PFSK-1 (cell line): ENCODE data around the gene MRTFB.

ENCODE experiments used
- FOXP2 ChIP-seq: optimal IDR thresholded peaks from 2 replicates; pipeline ENCODE3; 2011; ENCODE audit warnings: borderline replicate concordance, control low read depth, inconsistent platforms; ENCODE audit not compliant: insufficient read depth; ENCODE audit errors: extremely low read length, extremely low read depth
- POLR2AphosphoS5 ChIP-seq: IDR thresholded peaks from 2 replicates; pipeline ENCODE4 v1.6.1; 2012; ENCODE audit warnings: low read depth, mild to moderate bottlenecking, control low read depth, low read length, moderate library complexity
- REST ChIP-seq, 2 experiments: IDR thresholded peaks; 2 replicates each; pipeline versions ENCODE4 v1.6.1 to v1.8.0; 2011 to 2012; ENCODE audit warnings: low read depth in 2 of 2, low read length in 2 of 2, control low read depth in 1 of 2, inconsistent platforms in 1 of 2, mild to moderate bottlenecking in 1 of 2, moderate library complexity in 1 of 2; ENCODE audit not compliant: insufficient read depth in 1 of 2
- SIN3A ChIP-seq: IDR thresholded peaks from 2 replicates; pipeline ENCODE4 v1.6.1; 2012; ENCODE audit warnings: mild to moderate bottlenecking, low read length, moderate library complexity, borderline replicate concordance; ENCODE audit not compliant: insufficient read depth
- TAF1 ChIP-seq: IDR thresholded peaks from 2 replicates; pipeline ENCODE4 v1.6.1; 2012; ENCODE audit warnings: low read length, control low read depth, borderline replicate concordance; ENCODE audit not compliant: insufficient read depth

MRTFB gene

GRCh38 chr16:14155572-14156190 lies 84.6 kb downstream of the MRTFB start:
- TF ChIP-seq POLR2AphosphoS5 (no peak), FOXP2 (no peak), SIN3A (no peak), REST (IDR thresholded peaks at IDR 0.05; ENCODE audit: insufficient read depth in 1 of 2, low read depth in 2 of 2, low read length in 2 of 2) (no peak), TAF1 (no peak)

DNA sequence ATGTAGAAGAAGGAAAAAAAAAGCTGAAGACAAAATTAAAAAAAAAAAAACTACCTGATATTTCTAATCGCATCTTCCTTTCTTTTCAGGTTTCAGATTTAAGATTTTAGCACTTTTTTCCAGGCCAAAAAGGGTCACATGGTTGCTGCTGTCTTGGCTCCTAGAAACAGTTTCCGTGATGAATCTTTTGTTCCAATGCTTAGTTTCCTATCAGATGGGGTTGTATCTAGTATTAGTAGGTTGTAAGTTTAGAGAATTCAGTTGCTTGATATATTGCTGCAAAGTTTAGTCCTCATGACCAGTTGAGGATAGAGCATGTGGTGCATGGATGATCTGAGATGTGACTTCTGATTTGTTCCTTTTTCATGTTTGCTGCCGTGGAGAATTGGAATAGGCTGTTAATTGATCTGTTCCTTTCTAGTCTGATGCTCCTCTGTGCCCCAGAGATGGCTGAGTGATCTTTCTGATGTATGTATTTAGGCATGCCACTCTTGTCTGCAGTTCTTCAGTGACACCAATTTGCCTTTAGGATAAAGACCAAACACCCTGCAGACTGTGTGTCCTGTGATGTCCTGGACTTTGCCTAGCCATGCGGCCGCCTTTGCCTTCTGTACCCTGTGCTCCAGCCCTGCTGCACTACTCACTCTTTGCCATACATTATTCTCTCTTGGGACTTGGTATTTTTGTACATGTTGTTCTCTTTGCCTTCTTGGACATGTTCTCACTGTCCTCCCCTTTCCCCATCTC lies 94.0 kb downstream of the MRTFB start:
- TF ChIP-seq REST (IDR thresholded peaks at IDR 0.05; ENCODE audit: insufficient read depth in 1 of 2, low read depth in 2 of 2, low read length in 2 of 2) (no peak), FOXP2 (no peak)

DNA sequence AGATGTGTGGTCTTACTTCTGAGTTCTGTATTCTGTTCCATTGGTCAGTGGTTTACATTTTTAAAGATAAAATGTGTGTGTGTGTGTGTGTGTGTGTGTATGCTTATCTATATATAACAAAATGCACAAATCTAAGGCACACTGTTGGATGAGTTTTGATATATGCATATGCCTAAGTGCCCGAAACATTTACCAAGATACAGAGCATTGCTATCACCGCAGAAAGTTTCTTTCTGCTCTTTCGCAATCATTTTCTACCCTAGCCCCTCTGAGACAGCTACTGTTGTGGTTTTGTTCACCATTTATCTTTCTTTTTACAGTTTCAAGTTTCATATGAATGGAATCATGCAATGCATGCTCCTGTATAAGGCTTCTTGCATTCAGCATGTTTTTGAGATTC lies 97.0 kb downstream of the MRTFB start:
- TF ChIP-seq REST (IDR thresholded peaks at IDR 0.05; ENCODE audit: insufficient read depth in 1 of 2, low read depth in 2 of 2, low read length in 2 of 2) = no peak

DNA sequence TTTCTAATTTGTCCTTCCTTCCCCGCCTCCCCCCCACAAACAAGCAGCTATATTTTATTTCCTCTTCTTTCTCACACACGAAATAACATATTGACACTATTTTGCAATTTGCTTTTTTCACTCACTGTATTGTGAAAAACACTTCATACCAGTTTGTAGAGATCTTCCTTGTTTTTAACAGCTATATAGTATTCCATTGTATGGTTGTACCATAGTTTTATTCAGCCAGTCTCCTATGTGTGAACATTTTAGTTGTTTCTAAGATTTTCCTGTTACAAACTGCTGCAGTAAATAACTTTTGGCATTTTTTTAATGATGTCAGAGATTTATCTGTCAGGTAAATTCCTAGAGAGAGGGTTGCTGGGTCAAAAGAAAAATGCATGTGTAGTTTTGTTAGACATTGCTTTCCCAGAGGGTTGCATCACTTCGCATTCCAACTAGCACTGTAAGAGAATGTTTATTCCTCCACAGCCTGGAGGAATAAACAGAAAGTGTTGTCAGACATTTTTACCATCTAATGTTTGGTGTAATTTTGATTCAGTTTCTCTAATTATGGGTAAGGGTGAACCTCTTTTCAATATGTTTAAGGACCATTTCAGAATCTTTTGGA lies 101.2 kb downstream of the MRTFB start:
- TF ChIP-seq REST (IDR thresholded peaks at IDR 0.05; ENCODE audit: insufficient read depth in 1 of 2, low read depth in 2 of 2, low read length in 2 of 2) (no peak), TAF1 (no peak), FOXP2 (no peak), POLR2AphosphoS5 (no peak), SIN3A (no peak)
